ENCODE results near the gene CAPSL.
"Not testable (repeated sequence)": the region's sequence is repeated elsewhere in the genome, so short reads cannot be mapped to it uniquely, and the experiment has no call there.

CAPSL gene

GRCh38 chr5:35877655-35878054, 60.8 kb downstream of the CAPSL start:
- H3K27ac Mint-ChIP-seq = no peak overlapping the region
- intact Hi-C loops (cut with micrococcal nuclease) = no loop called here
- H3K4me3 Mint-ChIP-seq = no peak overlapping the region
- H3K4me1 Mint-ChIP-seq (ENCODE audit: low read depth) = peaks cover 32% of the 10 kb centered on the region
- H3K9me3 Mint-ChIP-seq = peaks cover 9% of the 10 kb centered on the region
- H3K36me3 Mint-ChIP-seq (ENCODE audit: low read depth) = peaks cover 6% of the 10 kb centered on the region
- H3K27me3 Mint-ChIP-seq = no peaks in the 10 kb centered on the region

DNA sequence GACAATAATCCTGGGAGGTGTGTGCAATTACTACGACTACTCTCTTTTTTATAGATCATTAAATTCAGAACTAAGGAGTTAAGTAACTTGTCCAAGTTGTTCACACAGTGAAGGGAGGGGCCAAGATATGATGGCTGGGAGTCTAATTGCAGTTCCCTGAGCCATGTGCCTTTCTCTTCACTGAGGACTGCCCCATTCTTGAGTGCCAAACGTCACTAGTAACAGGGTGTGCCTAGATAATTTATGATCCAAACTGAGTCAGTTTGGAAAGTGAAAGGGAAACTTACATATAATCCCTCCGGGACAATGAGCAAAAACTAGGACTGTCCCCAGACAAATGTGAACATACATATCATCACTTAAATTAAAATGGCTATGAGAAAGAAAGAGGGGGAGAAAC, 61.5 kb downstream of the CAPSL start:
- no peaks in the 10 kb centered on the region for H3K27me3 Mint-ChIP-seq
- H3K4me1 Mint-ChIP-seq (ENCODE audit: low read depth) = peaks cover 27% of the 10 kb centered on the region
- H3K4me3 Mint-ChIP-seq = no peak overlapping the region

GRCh38 chr5:35876454-35876853, 62.0 kb downstream of the CAPSL start:
- Mint-ChIP-seq H3K9me3 (peaks cover 9% of the 10 kb centered on the region), H3K36me3 (ENCODE audit: low read depth) (peaks cover 6% of the 10 kb centered on the region), H3K27ac (no peak overlapping the region), H3K4me1 (ENCODE audit: low read depth) (peaks cover 27% of the 10 kb centered on the region), H3K4me3 (no peak overlapping the region), H3K27me3 (no peaks in the 10 kb centered on the region)
- intact Hi-C loops (cut with micrococcal nuclease) = no loop called here

More for the DNA sequence above, 61.5 kb downstream of the CAPSL start:
- intact Hi-C loops (cut with micrococcal nuclease) = no loop called here
- no peak overlapping the region for H3K27ac Mint-ChIP-seq
- peaks cover 6% of the 10 kb centered on the region for H3K36me3 Mint-ChIP-seq (ENCODE audit: low read depth)
- peaks cover 9% of the 10 kb centered on the region for H3K9me3 Mint-ChIP-seq

DNA sequence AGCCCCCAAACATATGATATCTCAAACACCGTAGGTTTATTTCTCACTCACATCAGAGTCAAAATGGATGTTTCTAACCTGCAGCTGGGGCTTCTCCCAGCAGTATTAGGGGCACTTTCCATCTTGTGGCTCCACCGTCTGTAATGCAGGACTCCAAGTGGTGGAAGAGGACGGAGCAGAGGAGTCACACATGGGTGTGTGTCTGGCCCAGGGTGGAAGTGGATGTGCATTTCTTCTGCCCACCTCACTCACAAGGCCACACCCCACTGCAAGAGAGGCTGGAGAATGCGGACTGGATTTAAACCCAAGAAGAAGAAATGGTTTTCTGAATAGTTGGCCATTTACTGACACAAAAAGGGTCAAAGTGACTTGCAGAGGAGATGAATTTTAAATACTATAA, 67.8 kb downstream of the CAPSL start:
- Mint-ChIP-seq H3K27me3 (no peaks in the 10 kb centered on the region), H3K27ac (no peak overlapping the region), H3K36me3 (ENCODE audit: low read depth) (no peaks in the 10 kb centered on the region), H3K4me3 (no peak overlapping the region), H3K9me3 (no peaks in the 10 kb centered on the region), H3K4me1 (ENCODE audit: low read depth) (peaks cover 24% of the 10 kb centered on the region)
- intact Hi-C loops (cut with micrococcal nuclease) = no loop called here

DNA sequence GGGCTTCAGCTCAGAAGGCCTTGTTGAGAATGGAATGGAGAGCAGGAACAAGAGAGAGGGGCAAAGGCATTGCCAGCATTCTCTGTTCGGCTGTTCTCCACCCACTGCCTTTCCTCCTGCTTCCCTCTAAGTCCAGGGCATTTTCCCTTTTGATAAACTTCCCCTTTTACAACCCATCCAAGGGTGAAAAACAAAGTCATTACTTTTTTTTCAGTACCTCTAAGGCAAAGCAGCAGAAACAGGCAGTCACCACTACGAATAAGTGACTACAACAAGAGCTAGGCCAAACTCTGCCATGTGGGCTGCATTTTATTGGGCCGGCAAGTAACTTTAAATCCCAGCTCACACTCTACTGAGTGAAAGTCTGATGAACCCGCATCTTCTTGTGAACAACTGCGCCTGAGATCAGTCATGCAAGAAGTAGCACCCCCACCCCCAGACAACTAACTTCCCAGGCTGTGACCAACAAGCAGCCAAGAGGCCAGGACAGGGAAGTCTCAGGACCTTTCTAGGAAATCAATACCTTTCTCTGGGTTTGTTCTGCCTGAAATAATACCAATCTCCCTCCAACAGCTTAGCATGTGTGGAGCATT, 68.6 kb downstream of the CAPSL start:
- intact Hi-C loops (cut with micrococcal nuclease) = no loop called here
- Mint-ChIP-seq H3K36me3 (ENCODE audit: low read depth) (peaks cover 5% of the 10 kb centered on the region), H3K4me3 (no peak overlapping the region), H3K9me3 (peaks cover 6% of the 10 kb centered on the region), H3K27me3 (no peaks in the 10 kb centered on the region), H3K27ac (peak overlapping the region; percentile 40), H3K4me1 (ENCODE audit: low read depth) (peaks cover 24% of the 10 kb centered on the region)

DNA sequence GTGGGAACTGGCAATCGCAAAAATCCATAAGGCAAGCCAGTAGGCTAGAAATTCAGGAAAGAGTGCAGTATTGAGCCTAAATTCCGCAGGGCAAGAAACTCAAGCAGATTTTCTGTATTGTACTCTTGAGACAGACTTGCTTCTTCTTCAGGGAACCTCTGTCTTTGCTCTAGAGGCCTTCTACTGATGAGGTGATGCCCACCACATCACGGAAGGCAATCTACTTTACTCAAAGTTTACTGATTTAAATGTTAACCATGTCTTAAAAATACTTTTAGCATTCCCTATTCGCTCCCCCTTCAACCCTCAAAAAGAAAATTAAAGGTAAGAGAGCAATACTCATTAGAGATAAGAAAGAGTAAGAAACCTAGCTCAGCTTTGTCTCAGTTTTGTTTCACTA, 70.4 kb downstream of the CAPSL start:
- H3K4me1 Mint-ChIP-seq (ENCODE audit: low read depth) = peaks cover 30% of the 10 kb centered on the region
- H3K4me3 Mint-ChIP-seq = no peak overlapping the region
- H3K9me3 Mint-ChIP-seq = peaks cover 9% of the 10 kb centered on the region
- no peak overlapping the region for H3K27ac Mint-ChIP-seq
- intact Hi-C loops (cut with micrococcal nuclease) = no loop called here
- peaks cover 6% of the 10 kb centered on the region for H3K36me3 Mint-ChIP-seq (ENCODE audit: low read depth)
- no peaks in the 10 kb centered on the region for H3K27me3 Mint-ChIP-seq

DNA sequence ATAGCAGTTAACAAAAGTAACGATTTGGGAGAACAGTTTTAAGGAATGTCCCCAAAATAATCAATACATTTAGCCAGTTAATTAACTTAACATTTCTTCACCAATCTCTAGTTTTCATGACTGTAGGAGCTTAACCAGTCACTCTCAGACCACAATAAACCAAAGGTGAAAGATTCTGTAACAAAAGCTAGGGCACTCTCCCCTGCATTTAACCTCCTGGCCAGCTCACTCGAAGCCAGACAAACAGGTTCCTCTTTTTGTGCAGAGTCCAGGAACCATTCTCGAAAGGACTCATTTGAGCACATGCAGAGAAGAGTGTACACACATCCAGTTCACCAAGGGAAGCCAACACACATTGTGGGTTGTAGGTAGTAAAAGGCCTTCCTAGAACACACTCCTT, 75.3 kb downstream of the CAPSL start:
- H3K36me3 Mint-ChIP-seq (ENCODE audit: low read depth) = peaks cover 6% of the 10 kb centered on the region
- peak overlapping the region; percentile 11 for H3K27ac Mint-ChIP-seq
- H3K4me1 Mint-ChIP-seq (ENCODE audit: low read depth) = peaks cover 15% of the 10 kb centered on the region
- no peak overlapping the region for H3K4me3 Mint-ChIP-seq
- no peaks in the 10 kb centered on the region for H3K27me3 Mint-ChIP-seq
- intact Hi-C loops (cut with micrococcal nuclease) = no loop called here
- peaks cover 9% of the 10 kb centered on the region for H3K9me3 Mint-ChIP-seq

DNA sequence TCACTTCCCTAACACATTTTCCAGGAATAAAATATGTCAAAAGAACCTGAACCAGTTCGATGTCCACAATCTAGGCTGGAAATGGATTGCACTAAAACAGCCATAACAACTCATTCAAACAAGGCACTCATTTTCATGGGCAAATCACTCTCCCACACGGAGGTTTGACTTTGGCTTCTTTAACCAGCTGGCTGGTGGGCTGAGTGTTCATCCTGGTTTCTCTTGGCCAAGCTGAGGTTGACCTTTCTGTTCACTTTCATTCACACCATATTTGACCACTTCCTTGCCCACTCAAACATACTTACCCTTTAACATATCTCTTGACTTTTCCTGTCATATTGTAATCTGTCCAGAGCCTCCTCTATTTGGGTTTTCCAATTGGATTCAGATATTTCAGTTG, 76.3 kb downstream of the CAPSL start:
- peaks cover 6% of the 10 kb centered on the region for H3K36me3 Mint-ChIP-seq (ENCODE audit: low read depth)
- no peaks in the 10 kb centered on the region for H3K27me3 Mint-ChIP-seq
- intact Hi-C loops (cut with micrococcal nuclease) = no loop called here
- H3K4me1 Mint-ChIP-seq (ENCODE audit: low read depth) = peaks cover 15% of the 10 kb centered on the region
- H3K4me3 Mint-ChIP-seq = no peak overlapping the region
- H3K9me3 Mint-ChIP-seq = peaks cover 9% of the 10 kb centered on the region
- H3K27ac Mint-ChIP-seq = no peak overlapping the region

DNA sequence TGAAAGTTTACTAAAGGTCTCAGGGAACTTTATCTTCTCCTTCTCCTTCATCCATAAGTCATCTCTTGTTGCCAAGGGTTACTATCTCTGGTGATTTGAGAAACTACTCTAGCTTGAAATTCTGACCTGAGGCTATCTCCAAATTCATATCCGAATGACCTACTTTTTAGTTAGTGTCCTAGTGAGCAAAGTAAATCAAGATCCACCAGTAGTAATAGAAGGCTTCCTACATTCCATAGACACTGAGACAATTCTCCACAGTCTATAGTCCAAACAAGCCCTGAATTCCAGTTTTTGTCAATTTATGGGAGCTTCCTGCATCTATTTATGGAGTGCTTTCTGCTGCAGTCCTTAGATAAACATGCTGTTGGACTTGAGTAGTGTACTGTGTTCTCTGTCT, 76.7 kb downstream of the CAPSL start:
- H3K36me3 Mint-ChIP-seq (ENCODE audit: low read depth) = peaks cover 6% of the 10 kb centered on the region
- H3K9me3 Mint-ChIP-seq = peaks cover 9% of the 10 kb centered on the region
- H3K27me3 Mint-ChIP-seq = no peaks in the 10 kb centered on the region
- H3K27ac Mint-ChIP-seq = no peak overlapping the region
- intact Hi-C loops (cut with micrococcal nuclease) = no loop called here
- H3K4me3 Mint-ChIP-seq = no peak overlapping the region
- H3K4me1 Mint-ChIP-seq (ENCODE audit: low read depth) = peaks cover 20% of the 10 kb centered on the region

- Mint-ChIP-seq H3K36me3 (ENCODE audit: low read depth) (peaks cover 6% of the 10 kb centered on the region), H3K27ac (peak overlapping the region; percentile 19), H3K9me3 (peaks cover 9% of the 10 kb centered on the region), H3K4me3 (no peak overlapping the region), H3K27me3 (no peaks in the 10 kb centered on the region), H3K4me1 (ENCODE audit: low read depth) (peaks cover 22% of the 10 kb centered on the region)
- intact Hi-C loops (cut with micrococcal nuclease) = no loop called here
Observed at GRCh38 chr5:35860686-35861085, 77.7 kb downstream of the CAPSL start.

GRCh38 chr5:35859101-35859661, 79.2 kb downstream of the CAPSL start:
- no peaks in the 10 kb centered on the region for H3K9me3 Mint-ChIP-seq
- no peak overlapping the region for H3K27ac Mint-ChIP-seq
- no peak overlapping the region for H3K4me3 Mint-ChIP-seq
- H3K36me3 Mint-ChIP-seq (ENCODE audit: low read depth) = no peaks in the 10 kb centered on the region
- no peaks in the 10 kb centered on the region for H3K27me3 Mint-ChIP-seq
- intact Hi-C loops (cut with micrococcal nuclease) = loop anchor here (5.0 kb wide), 1 partner anchor 37 kb away; no protein-coding TSS in a partner anchor
- peaks cover 26% of the 10 kb centered on the region for H3K4me1 Mint-ChIP-seq (ENCODE audit: low read depth)

GRCh38 chr5:35857606-35858205, 80.7 kb downstream of the CAPSL start:
- Mint-ChIP-seq H3K36me3 (ENCODE audit: low read depth) (no peaks in the 10 kb centered on the region), H3K4me3 (no peak overlapping the region), H3K27ac (no peak overlapping the region), H3K4me1 (ENCODE audit: low read depth) (peaks cover 24% of the 10 kb centered on the region), H3K9me3 (no peaks in the 10 kb centered on the region), H3K27me3 (no peaks in the 10 kb centered on the region)
- intact Hi-C loops (cut with micrococcal nuclease) = loop anchor here (5.0 kb wide), 1 partner anchor 35 kb away; no protein-coding TSS in a partner anchor

- Mint-ChIP-seq H3K36me3 (ENCODE audit: low read depth) (no peaks in the 10 kb centered on the region), H3K4me1 (ENCODE audit: low read depth) (peaks cover 32% of the 10 kb centered on the region), H3K27me3 (no peaks in the 10 kb centered on the region), H3K9me3 (no peaks in the 10 kb centered on the region), H3K27ac (peak within 1 kb of the TSS; percentile 30), H3K4me3 (no peak within 1 kb of the TSS)
- intact Hi-C loops (cut with micrococcal nuclease) = loop anchor here (5.0 kb wide), 1 partner anchor 35 kb away; no protein-coding TSS in a partner anchor
Observed at GRCh38 chr5:35856765-35857351, 81.6 kb downstream of the CAPSL start, which contains the start of gene IL7R. TSS of gene IL7R (plus strand) at chr5:35856891. CDS start at chr5:35856978, 87 bp downstream.

DNA sequence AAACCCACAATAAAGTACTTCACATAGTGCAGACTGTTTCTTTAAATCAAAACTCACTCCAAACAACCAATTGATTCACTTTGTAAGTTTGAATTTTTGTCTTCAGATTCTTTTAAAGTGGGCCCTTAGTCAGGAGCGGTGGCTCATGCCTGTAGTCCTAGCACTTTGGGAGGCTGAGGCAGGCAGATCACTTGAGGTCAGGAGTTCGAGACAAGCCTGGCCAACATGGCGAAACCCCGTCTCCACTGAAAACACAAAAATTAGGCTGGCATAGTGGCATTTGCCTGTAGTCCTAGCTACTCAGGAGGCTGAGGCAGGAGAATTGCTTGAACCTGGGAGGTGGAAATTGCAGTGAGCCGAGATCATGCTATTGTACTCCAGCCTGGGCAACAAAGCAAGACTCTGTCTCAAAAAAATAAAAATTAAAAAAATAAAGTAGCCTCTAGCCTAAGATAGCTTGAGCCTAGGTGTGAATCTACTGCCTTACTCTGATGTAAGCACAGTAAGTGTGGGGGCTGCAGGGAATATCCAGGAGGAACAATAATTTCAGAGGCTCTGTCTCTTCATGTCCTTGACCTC, 82.1 kb downstream of the CAPSL start:
- H3K27me3 Mint-ChIP-seq; H3K9me3 Mint-ChIP-seq; H3K36me3 Mint-ChIP-seq (ENCODE audit: low read depth); H3K4me3 Mint-ChIP-seq: not testable (repeated sequence)
- Mint-ChIP-seq H3K4me1 (ENCODE audit: low read depth) (peaks cover 33% of the 10 kb centered on the region), H3K27ac (peak overlapping the region; percentile 30)
- intact Hi-C loops (cut with micrococcal nuclease) = loop anchor here (5.0 kb wide), 1 partner anchor 34 kb away; no protein-coding TSS in a partner anchor

Measured in dendritic cell treated with granulocyte-macrophage colony-stimulating factor and Interleukin-4, amounts not matched to agents 40 ng/mL and 50 ng/mL, for 4 days (primary cell).